GM19351 (cell line): ENCODE results near the gene RMI2.
A peak's percentile ranks its signal among the peaks of the same experiment; 100 is the strongest.

ENCODE experiments used
- ATAC-seq: cut with Tn5 transposase; IDR thresholded peaks from one replicate; pipeline ENCODE4 v1.9.1; 2021; ENCODE audit warnings: mild to moderate bottlenecking, moderate library complexity; ENCODE audit not compliant: unreplicated experiment

RMI2 gene

GRCh38 chr16:11309895-11310633 is 35.2 kb upstream of the RMI2 start:
- no peak for ATAC-seq

GRCh38 chr16:11310634-11310977 is 34.7 kb upstream of the RMI2 start:
- no peak for ATAC-seq

- peak; percentile 42 for ATAC-seq
These were observed 34.2 kb upstream of the RMI2 start for GRCh38 chr16:11310997-11311561.

GRCh38 chr16:11312718-11313492 is 32.4 kb upstream of the RMI2 start:
- ATAC-seq = no peak

GRCh38 chr16:11313493-11314308 is 31.6 kb upstream of the RMI2 start:
- ATAC-seq = no peak

GRCh38 chr16:11314309-11314894 is 30.9 kb upstream of the RMI2 start:
- no peak for ATAC-seq

- ATAC-seq = no peak
These were observed 29.7 kb upstream of the RMI2 start for GRCh38 chr16:11315510-11315909.

GRCh38 chr16:11316331-11317015 is 28.8 kb upstream of the RMI2 start:
- ATAC-seq = no peak

- no peak for ATAC-seq
These were observed 26.4 kb upstream of the RMI2 start for GRCh38 chr16:11318817-11319216.

- ATAC-seq = no peak
These were observed 25.6 kb upstream of the RMI2 start for GRCh38 chr16:11319529-11320146.

- ATAC-seq = no peak
These were observed 25.1 kb upstream of the RMI2 start for GRCh38 chr16:11320170-11320569.

- no peak for ATAC-seq
These were observed 23.6 kb upstream of the RMI2 start for GRCh38 chr16:11321662-11322061.

- ATAC-seq = no peak
These were observed 22.4 kb upstream of the RMI2 start for GRCh38 chr16:11322823-11323222.

GRCh38 chr16:11323551-11324336 is 21.5 kb upstream of the RMI2 start:
- ATAC-seq = no peak

GRCh38 chr16:11325404-11326083 is 19.7 kb upstream of the RMI2 start:
- no peak for ATAC-seq

GRCh38 chr16:11326084-11326736 is 19.0 kb upstream of the RMI2 start:
- ATAC-seq = no peak

- ATAC-seq = no peak
These were observed 18.5 kb upstream of the RMI2 start for GRCh38 chr16:11326737-11327276.
